Measurements from ENCODE around the gene SLC16A9. TPM values are rescaled to one million over a fixed set of nuclear protein-coding genes. Genes with fewer than 3 reads are reported as not detected.
"Not testable (repeated sequence)": the region's sequence is repeated elsewhere in the genome, so short reads cannot be mapped to it uniquely, and the experiment has no call there.

SLC16A9 gene
- total RNA-seq, 1 donor from 2014 or later, result 5.6 TPM

GRCh38 chr10:59675812-59676211, 33.8 kb downstream of the SLC16A9 start:
- DNase-seq (ENCODE audit: low spot score), result no peak

- no peak for DNase-seq (ENCODE audit: low spot score)
Measured at GRCh38 chr10:59674215-59674836, 35.3 kb downstream of the SLC16A9 start.

GRCh38 chr10:59672150-59672875, 37.3 kb downstream of the SLC16A9 start:
- no peak for DNase-seq (ENCODE audit: low spot score)

- no peak for DNase-seq (ENCODE audit: low spot score)
Measured at GRCh38 chr10:59670269-59670668, 39.4 kb downstream of the SLC16A9 start.

- no peak for DNase-seq (ENCODE audit: low spot score)
Measured at GRCh38 chr10:59668096-59668495, 41.6 kb downstream of the SLC16A9 start.

DNA sequence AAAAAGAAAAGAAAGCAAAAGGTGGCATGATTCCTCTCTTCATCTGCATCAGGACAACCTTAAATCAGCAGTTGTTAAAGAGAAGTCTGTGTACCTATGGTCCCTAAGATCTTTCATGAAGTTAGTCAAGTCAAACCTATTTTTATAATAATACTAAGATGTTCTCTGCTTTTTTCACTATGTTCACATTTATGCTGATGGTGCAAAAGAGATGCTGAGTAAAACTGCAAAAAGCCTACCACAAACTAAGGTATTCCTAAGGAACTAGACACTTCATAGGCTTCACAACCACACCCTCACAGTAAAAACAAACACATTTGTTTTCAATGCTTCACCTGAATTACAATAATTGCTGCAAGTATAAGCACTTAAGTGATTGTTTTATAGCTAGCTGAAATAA, 43.3 kb downstream of the SLC16A9 start:
- no peak for DNase-seq (ENCODE audit: low spot score)

GRCh38 chr10:59663213-59663612, 46.4 kb downstream of the SLC16A9 start:
- not testable (repeated sequence) for DNase-seq (ENCODE audit: low spot score)

- no peak for DNase-seq (ENCODE audit: low spot score)
Measured at GRCh38 chr10:59657724-59658123, 51.9 kb downstream of the SLC16A9 start.

GRCh38 chr10:59655309-59655708, 54.3 kb downstream of the SLC16A9 start:
- DNase-seq (ENCODE audit: low spot score), result no peak

DNA sequence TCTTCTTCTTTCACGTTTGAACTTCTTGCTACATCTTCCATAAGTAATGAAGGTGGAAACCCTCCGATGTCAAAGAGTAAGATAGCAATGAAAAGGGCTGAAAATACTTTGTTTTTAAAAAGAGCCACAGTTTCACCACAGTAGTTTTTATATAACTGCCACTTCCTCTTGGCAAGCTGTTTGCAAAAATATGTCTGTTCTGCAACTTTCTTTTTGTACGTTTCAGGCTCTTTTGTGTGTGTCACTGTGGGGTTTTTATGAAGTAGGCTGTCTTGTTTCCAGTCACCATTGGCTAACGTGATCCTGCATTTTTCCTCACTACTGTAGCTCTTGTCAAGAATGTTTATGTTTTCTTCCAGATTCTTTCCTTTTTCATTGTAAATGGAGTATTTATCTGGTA, 55.6 kb downstream of the SLC16A9 start:
- DNase-seq (ENCODE audit: low spot score), result no peak

DNA sequence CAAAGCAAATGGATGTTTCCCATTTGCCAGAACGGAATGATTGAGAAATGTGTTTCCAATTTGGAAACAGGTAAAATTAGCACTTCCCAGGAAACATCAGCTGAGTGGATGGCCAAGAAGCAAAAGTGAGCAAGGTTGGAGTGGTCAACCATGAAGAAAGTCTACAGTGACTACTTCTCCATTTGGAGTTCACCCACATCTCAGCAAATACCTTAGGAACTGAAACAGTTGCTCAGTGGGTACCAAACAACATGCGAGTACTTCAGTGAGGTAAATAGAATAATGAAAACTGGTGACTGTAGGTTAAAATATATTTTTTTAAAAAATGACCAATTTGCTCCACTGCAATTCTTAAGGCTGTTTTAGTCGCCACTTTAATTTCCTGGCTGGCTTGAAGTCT, 57.7 kb downstream of the SLC16A9 start:
- no peak for DNase-seq (ENCODE audit: low spot score)

DNA sequence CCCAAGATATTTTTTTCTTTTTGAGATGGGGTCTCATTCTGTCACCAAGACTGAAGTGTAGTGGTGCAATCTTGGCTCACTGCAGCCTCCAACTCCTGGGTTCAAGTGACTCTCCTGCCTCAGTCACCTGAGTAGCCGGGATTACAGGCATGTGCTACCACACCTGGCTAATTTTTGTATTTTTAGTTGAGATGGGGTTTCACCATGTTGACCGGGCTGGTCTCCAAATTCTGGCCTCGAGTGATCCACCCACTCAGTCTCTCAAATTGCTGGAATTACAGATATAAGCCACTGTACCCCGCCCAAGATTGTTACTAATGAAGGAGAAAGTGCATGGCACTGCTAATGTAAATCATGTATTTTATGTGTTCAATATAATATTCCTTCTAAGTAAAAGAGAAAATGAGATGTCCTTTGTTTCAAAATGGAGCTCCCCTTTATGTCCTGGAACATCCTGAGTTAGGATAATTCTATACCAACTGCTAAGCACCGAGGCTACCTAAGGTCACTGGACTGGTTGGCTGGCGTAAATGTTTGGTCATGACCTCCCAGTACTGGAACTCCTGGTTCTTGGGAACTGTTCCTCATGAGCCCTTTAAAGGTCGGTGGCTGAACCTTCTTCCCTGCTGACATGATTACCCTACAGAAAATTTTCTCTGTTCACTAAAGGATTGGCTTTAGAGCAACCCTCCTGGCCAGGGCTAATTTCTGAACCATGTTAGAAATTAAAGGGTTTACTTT, 59.9 kb downstream of the SLC16A9 start:
- no peak for DNase-seq (ENCODE audit: low spot score)

DNA sequence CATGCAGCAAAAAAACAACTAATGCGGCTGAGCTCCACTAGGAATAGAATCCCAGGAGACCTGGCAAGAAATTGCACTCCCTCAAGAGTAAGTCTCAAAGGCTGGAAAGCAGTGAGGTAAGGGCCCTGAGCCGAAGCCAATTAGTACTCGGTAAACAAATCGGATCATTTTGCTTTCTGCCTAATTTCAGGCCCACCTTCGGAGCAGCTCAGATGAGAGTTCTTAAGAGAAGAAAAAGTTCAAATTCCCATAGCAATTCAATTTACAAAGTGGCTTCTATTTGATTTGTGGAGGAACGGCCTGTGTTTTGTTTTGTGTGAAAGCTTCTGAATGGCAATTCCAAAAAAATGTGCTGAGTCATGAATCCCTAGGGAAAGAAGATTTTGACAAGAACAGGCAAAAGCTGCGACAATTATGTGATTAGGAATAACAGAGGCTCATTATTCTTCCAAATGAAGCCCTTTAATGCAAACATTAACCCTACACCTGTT, 60.9 kb downstream of the SLC16A9 start:
- DNase-seq (ENCODE audit: low spot score), result no peak

- DNase-seq (ENCODE audit: low spot score), result no peak
Measured at GRCh38 chr10:59644841-59645240, 64.8 kb downstream of the SLC16A9 start.

DNA sequence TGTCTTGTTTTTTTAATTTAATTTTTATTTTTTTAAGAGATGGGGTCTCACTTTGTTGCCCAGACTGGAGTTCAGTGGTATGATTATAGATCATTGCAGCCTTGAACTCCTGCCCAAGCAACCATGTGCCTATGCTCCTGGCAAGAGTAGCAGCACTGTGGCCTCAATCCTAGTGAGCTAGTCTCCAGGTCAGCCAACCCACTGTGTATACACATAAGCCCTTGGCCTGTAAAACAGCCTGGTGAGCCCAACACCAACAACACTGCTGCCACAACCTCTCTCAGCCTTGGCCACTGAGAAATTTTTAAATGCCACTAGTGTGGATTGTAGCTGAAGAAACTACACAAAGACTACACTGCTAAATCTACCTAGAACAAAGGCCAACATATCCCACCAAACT, 68.0 kb downstream of the SLC16A9 start:
- DNase-seq (ENCODE audit: low spot score), result not testable (repeated sequence)

DNA sequence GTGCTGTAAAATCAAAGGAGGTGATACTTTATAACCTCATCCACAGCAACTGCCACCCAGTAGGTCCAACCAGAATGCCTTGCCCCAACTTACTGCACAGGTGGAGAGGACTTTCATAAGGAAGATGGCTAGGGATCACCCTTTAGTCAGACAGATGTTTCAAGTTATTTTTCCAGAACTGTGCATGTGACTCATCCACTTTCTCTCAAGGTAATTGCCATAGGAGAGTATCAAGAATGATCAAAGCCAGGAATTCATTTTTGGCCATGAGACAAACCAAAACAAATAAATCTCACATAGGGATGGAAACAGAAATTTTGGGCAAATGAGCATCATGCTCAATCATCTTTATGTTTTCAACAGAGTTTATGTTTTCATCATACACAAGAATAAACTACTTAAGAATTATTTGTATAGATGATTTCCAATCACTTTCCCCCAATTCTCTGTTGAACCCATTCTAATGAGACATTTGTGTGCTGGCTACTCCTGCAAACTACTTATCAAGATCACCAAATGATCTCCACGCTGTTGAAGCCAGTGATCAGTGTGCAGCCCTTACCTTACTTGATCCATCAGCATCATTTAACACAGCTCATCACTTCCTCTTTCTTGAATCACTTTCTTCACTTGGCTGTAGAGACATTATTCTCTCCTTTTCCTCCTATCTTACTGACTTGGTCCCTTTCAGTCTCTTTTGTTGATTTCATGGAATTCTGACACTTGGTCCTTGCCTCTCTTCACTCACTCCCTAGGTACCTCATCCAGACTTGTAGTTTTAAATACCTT, 74.0 kb downstream of the SLC16A9 start:
- no peak for DNase-seq (ENCODE audit: low spot score)

DNA sequence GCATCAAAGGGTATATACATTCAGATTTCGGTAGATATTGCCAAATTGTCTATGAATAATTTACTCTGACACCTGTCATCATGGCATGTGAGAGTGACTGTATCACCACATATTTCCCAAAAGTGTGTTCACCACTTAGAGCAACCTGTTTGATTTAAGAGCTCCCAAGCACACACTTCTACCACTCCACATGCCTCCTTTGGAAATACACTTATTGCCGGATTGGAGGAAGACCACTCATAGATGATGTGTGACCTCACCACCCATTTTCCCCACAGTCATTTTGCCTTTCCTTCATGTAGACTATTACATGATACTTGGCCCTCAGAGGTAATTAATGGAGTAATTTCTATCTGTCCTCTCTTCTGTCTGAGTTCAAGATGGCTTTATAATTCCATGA, 75.5 kb downstream of the SLC16A9 start:
- no peak for DNase-seq (ENCODE audit: low spot score)

DNA sequence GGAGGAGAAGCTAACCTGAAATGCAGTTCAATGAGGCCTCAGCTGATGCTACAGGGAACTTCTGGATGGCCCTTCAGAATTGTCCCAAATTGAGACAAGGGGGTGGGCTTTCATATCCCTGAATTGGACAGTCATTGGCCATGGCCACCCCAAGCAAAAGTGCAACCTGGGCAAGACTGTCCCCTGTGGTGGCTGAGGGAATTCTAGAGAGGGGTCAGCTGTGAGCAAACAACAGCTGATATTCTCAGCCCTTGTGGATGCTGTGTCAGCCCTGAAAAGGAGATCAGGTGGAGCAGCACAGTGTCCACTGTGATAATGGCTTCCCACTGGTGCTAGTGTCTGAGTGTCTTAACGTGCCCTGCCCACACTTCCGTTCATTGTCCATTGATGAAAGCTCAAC, 76.6 kb downstream of the SLC16A9 start:
- DNase-seq (ENCODE audit: low spot score), result no peak

DNA sequence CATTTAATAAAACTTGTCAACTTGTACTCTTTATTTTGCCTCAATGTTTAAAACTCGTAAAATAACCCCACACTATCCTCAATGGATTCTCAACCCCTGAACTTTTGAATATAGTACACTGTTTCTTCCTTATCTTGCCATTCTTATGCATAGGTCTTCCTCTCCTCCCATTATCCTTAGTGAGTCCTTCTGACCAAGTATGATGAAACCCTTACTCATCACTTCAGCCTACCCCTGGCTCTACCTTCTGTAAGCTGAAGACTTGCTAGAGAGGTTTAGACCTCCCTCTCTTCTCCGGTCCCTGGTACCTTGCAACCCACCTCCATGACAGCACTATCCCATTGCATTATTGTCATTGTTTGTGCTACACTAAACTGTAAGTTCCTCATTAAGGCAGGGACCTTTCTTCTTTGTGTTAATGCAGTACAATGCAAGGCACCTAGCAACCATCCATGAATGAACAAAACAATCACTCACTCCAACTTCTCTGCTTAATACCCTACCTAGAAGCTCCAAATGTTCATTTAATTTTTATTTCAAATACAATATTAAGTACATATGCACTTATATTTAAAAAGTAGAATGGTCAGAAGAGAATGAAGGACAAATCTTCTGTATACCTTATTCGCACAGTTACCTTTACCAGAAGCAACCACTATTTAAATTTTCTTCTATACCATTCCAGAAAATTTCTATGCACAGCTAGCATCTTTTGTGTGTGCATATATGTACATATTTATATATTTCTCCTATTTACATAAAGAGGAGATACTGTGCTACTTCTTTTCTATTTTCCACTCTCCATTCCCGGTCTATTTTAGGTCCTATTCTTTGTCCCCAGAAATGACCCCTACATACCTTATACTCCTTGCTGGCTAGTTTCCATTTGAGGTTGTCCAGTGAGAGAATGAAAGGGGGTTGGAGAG, 77.5 kb downstream of the SLC16A9 start:
- no peak for DNase-seq (ENCODE audit: low spot score)

DNA sequence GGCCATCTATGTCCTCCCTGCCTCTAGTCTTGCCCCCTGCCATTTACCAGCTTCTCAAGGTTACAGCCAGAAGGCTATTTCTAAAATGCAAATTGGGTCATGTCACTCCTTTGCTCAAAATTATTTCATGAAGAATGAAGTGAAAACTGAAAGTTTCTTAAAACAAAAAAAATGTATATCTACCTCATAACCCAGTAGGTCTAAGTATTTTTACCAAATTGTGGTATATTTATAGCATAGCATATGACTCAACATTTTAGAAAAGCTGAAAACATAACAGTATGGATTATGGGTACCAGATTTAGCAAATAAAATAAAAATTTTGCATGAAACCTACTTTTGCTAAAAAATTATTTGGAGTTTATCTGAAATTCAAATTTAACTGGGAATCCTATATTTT, 78.4 kb downstream of the SLC16A9 start:
- DNase-seq (ENCODE audit: low spot score), result no peak

GRCh38 chr10:59628965-59629364, 80.7 kb downstream of the SLC16A9 start:
- DNase-seq (ENCODE audit: low spot score), result no peak

Measured in mucosa of gallbladder (tissue), 1 donor.